T1000 (cell line): ENCODE results near the gene BAIAP3.

Source experiments
- DNase-seq: peaks from one replicate; lab custom pipeline; 2025; ENCODE audit warnings: mixed read lengths; lab: John Stamatoyannopoulos, UW

BAIAP3 gene

GRCh38 chr16:1334739-1335138 lies 1.3 kb downstream of the BAIAP3 start:
- no peak for DNase-seq

GRCh38 chr16:1335211-1335971 lies 1.9 kb downstream of the BAIAP3 start:
- DNase-seq, result no peak

GRCh38 chr16:1335996-1336395 lies 2.6 kb downstream of the BAIAP3 start:
- DNase-seq, result no peak

GRCh38 chr16:1336619-1337018 lies 3.2 kb downstream of the BAIAP3 start:
- no peak for DNase-seq

GRCh38 chr16:1337486-1337885 lies 4.0 kb downstream of the BAIAP3 start:
- no peak for DNase-seq

- no peak for DNase-seq
These were observed 4.8 kb downstream of the BAIAP3 start for GRCh38 chr16:1338119-1338730.

- no peak for DNase-seq
These were observed 5.6 kb downstream of the BAIAP3 start for GRCh38 chr16:1338855-1339675.

GRCh38 chr16:1340730-1341494 lies 7.5 kb downstream of the BAIAP3 start:
- no peak for DNase-seq

GRCh38 chr16:1341495-1342420 lies 8.3 kb downstream of the BAIAP3 start:
- DNase-seq, result no peak

- DNase-seq, result peak; percentile 97
These were observed 9.3 kb downstream of the BAIAP3 start for GRCh38 chr16:1342526-1343427.

GRCh38 chr16:1343428-1344242 lies 10.2 kb downstream of the BAIAP3 start:
- DNase-seq, result no peak

- no peak for DNase-seq
These were observed 11.1 kb downstream of the BAIAP3 start for GRCh38 chr16:1344499-1344898.

GRCh38 chr16:1345087-1345486 lies 11.6 kb downstream of the BAIAP3 start:
- no peak for DNase-seq

GRCh38 chr16:1345651-1346421 lies 12.4 kb downstream of the BAIAP3 start:
- DNase-seq, result no peak

- DNase-seq, result no peak
These were observed 13.2 kb downstream of the BAIAP3 start for GRCh38 chr16:1346422-1347285.

GRCh38 chr16:1347286-1347855 lies 13.9 kb downstream of the BAIAP3 start:
- no peak for DNase-seq

GRCh38 chr16:1347962-1348361 lies 14.5 kb downstream of the BAIAP3 start:
- no peak for DNase-seq
